Keratinocyte (primary cell): ENCODE data around the gene TIAM2. TPM values are rescaled to one million over a fixed set of nuclear protein-coding genes. Genes with fewer than 3 reads are reported as not detected.
A peak's percentile ranks its signal among the peaks of the same experiment; 100 is the strongest.

Experiments used
- DNase-seq: peaks from one replicate; pipeline ENCODE4 v3.0.0-alpha.2; 2011; ENCODE audit warnings: low read depth, missing footprints, low spot score
- FAIRE-seq: peaks from 2 replicates; lab custom pipeline; 2011; peaks lifted over from hg19 to GRCh38; lab: Jason Lieb, UNC
- H2AFZ ChIP-seq: 2 replicates; pipeline ENCODE4 v1.6.0; 2012; ENCODE audit warnings: low read length, control low read depth, inconsistent platforms; ENCODE audit not compliant: control insufficient read depth
- H3K27ac ChIP-seq: 2 replicates; pipeline ENCODE4 v1.5.1; 2011; ENCODE audit warnings: low read length; ENCODE audit not compliant: control insufficient read depth, insufficient read depth
- H3K27me3 ChIP-seq: 3 replicates; pipeline ENCODE4 v1.6.0; 2011; ENCODE audit warnings: low read length; ENCODE audit not compliant: control insufficient read depth, insufficient read depth; ENCODE audit errors: extremely low read depth
- H3K36me3 ChIP-seq, 2 experiments: 2 replicates in 1 of 2; 3 replicates in 1 of 2; pipeline ENCODE4 v1.5.1; 2011; ENCODE audit warnings: low read length in 2 of 2, mild to moderate bottlenecking in 1 of 2; ENCODE audit not compliant: control insufficient read depth in 2 of 2, insufficient read depth in 2 of 2; ENCODE audit errors: extremely low read depth in 1 of 2
- H3K4me1 ChIP-seq: 3 replicates; pipeline ENCODE4 v1.5.1; 2011; ENCODE audit warnings: low read length; ENCODE audit not compliant: control insufficient read depth, insufficient read depth; ENCODE audit errors: extremely low read depth
- H3K4me2 ChIP-seq: 3 replicates; pipeline ENCODE4 v1.6.0; 2011; ENCODE audit warnings: low read depth, low read length; ENCODE audit not compliant: control insufficient read depth, insufficient read depth; ENCODE audit errors: extremely low read depth
- H3K4me3 ChIP-seq, 3 experiments: fragments of 200-600 bp in 1 of 3; sonication (generic) in 1 of 3; 2 replicates in 2 of 3; 3 replicates in 1 of 3; pipeline ENCODE4 v1.5.1; 2011 to 2016; ENCODE audit warnings: low read length in 3 of 3, mild to moderate bottlenecking in 3 of 3, control low read depth in 2 of 3, inconsistent platforms in 1 of 3, low read depth in 1 of 3, mixed read lengths in 1 of 3, mixed run types in 1 of 3, moderate library complexity in 1 of 3; ENCODE audit not compliant: control insufficient read depth in 2 of 3, insufficient read depth in 2 of 3; ENCODE audit errors: extremely low read depth in 1 of 3
- H3K79me2 ChIP-seq: 2 replicates; pipeline ENCODE4 v1.6.0; 2012; ENCODE audit warnings: low read length; ENCODE audit not compliant: control insufficient read depth, insufficient read depth
- H3K9ac ChIP-seq: 3 replicates; pipeline ENCODE4 v1.6.0; 2011; ENCODE audit warnings: low read length; ENCODE audit not compliant: control insufficient read depth, insufficient read depth; ENCODE audit errors: extremely low read depth
- H3K9me1 ChIP-seq: 3 replicates; pipeline ENCODE4 v1.6.0; 2011; ENCODE audit warnings: low read length; ENCODE audit not compliant: control insufficient read depth, insufficient read depth; ENCODE audit errors: extremely low read depth
- H3K9me3 ChIP-seq: 2 replicates; pipeline ENCODE4 v1.5.1; 2012; ENCODE audit warnings: low read depth, low read length; ENCODE audit not compliant: control insufficient read depth
- H4K20me1 ChIP-seq: 3 replicates; pipeline ENCODE4 v1.6.0; 2011; ENCODE audit warnings: low read length; ENCODE audit not compliant: control insufficient read depth, insufficient read depth; ENCODE audit errors: extremely low read depth
- CTCF ChIP-seq, 3 experiments: IDR thresholded peaks in 1 of 3; conservative IDR thresholded peaks in 1 of 3; optimal IDR thresholded peaks in 1 of 3; 2 replicates in 2 of 3; 3 replicates in 1 of 3; pipeline versions ENCODE3 to v1.5.1; 2011; ENCODE audit warnings: low read length in 3 of 3, mild to moderate bottlenecking in 3 of 3, moderate library complexity in 2 of 3, control low read depth in 1 of 3, inconsistent platforms in 1 of 3; ENCODE audit not compliant: insufficient read depth in 2 of 3; ENCODE audit errors: extremely low read depth in 1 of 3
- EZH2 ChIP-seq: IDR thresholded peaks from one replicate; pipeline ENCODE4 v1.6.1; 2012; ENCODE audit warnings: inconsistent platforms, mild to moderate bottlenecking, low read length, moderate library complexity
- dilution Hi-C: fragments of 300-500 bp; cut with MboI; formaldehyde crosslinking; loops from one replicate; pipeline ENCODE4 v1.7.0; 2020; ENCODE audit warnings: low sequenced_read_pairs; ENCODE audit not compliant: extremely low pct_ligation_motif_present
- polyA plus RNA-seq, 5 experiments: library from polyadenylated mRNA; depleted of rRNA in 3 of 5; stranded (reverse) in 3 of 5; stranded (forward) in 1 of 5; unstranded in 1 of 5; fragments of >200 nt; gene quantifications; 1 replicate in 1 of 5; 2 replicates in 3 of 5; 3 replicates in 1 of 5; pipeline versions ENCODE4 v1.2.1 to v1.2.3, GENCODE V29; 2011 to 2012; ENCODE audit warnings: missing spikeins in 2 of 5, low read depth in 1 of 5, low replicate concordance in 1 of 5

TIAM2 gene
- polyA plus RNA-seq, 1 donor (not counting 4 experiments of a cell fraction or from before 2014, with no cell fraction given), result 4.0 TPM

GRCh38 chr6:155275808-155276480 lies 280.8 kb downstream of the TIAM2 start:
- Histone ChIP-seq H3K4me3 (no peak overlapping the region), H3K27ac (no peak overlapping the region), H4K20me1 (no peaks in the 10 kb centered on the region), H3K9ac (no peak overlapping the region), H3K36me3 (peaks cover 3 to 9% of the 10 kb centered on the region in 2 experiments), H3K4me1 (peaks cover 66% of the 10 kb centered on the region), H3K4me2 (no peak overlapping the region), H3K27me3 (no peaks in the 10 kb centered on the region), H3K79me2 (peaks cover 13% of the 10 kb centered on the region), H2AFZ (no peak overlapping the region), H3K9me1 (no peaks in the 10 kb centered on the region), H3K9me3 (no peaks in the 10 kb centered on the region)
- dilution Hi-C loops, result no loop called here
- no peak for DNase-seq
- TF ChIP-seq CTCF (optimal IDR thresholded peaks at IDR 0.05 in 1 of 3, IDR thresholded peaks at IDR 0.05 in 1 of 3, conservative IDR thresholded peaks at IDR 0.05 in 1 of 3; ENCODE audit: extremely low read depth in 1 of 3, insufficient read depth in 2 of 3, low read length in 3 of 3) (no peak), EZH2 (no peak)
- peak; percentile 17 for FAIRE-seq

- no peak overlapping the region for H3K4me2 ChIP-seq
- no peak overlapping the region for H3K9ac ChIP-seq
- FAIRE-seq, result peak; percentile 29
- H3K79me2 ChIP-seq, result peaks cover 10% of the 10 kb centered on the region
- no peaks in the 10 kb centered on the region for H4K20me1 ChIP-seq
- H3K4me3 ChIP-seq, result no peak overlapping the region
- no peaks in the 10 kb centered on the region for H3K9me1 ChIP-seq
- dilution Hi-C loops, result no loop called here
- H3K4me1 ChIP-seq, result peaks cover 66% of the 10 kb centered on the region
- peaks cover 3 to 9% of the 10 kb centered on the region in 2 experiments for H3K36me3 ChIP-seq
- no peaks in the 10 kb centered on the region for H3K9me3 ChIP-seq
- no peaks in the 10 kb centered on the region for H3K27me3 ChIP-seq
- TF ChIP-seq CTCF (optimal IDR thresholded peaks at IDR 0.05 in 1 of 3, IDR thresholded peaks at IDR 0.05 in 1 of 3, conservative IDR thresholded peaks at IDR 0.05 in 1 of 3; ENCODE audit: extremely low read depth in 1 of 3, insufficient read depth in 2 of 3, low read length in 3 of 3) (no peak), EZH2 (no peak)
- DNase-seq, result no peak
- peak overlapping the region; percentile 17 for H3K27ac ChIP-seq
- H2AFZ ChIP-seq, result no peak overlapping the region
Observed at GRCh38 chr6:155276638-155277037, 281.5 kb downstream of the TIAM2 start.
